A549 treated with CORT108297 at 1 μM for 4 hours (cell line): ENCODE results near the gene TRIM41. TPM values are rescaled to one million over a fixed set of nuclear protein-coding genes. Genes with fewer than 3 reads are reported as not detected.

Source experiments
- total RNA-seq: library from RNA; stranded (reverse); fragments of 200-300 nt; extraction: Qiagen RNA extraction; gene quantifications from 5 replicates; pipeline ENCODE4 v1.2.3, GENCODE V29; 2022

TRIM41 gene
- 19.2 to 30.7 TPM (median 29.3 TPM) in 5 replicates for total RNA-seq

GRCh38 chr5:181223058-181223728 lies at the start of gene TRIM41:
TSS of gene TRIM41 (plus strand) at chr5:181223281. CDS start at chr5:181224000, 719 bp downstream.

GRCh38 chr5:181204826-181205760 lies 18.0 kb upstream of the TRIM41 start, which contains the start of gene TRIM7:
TSS of gene TRIM7 (minus strand) at chr5:181205196. CDS start at chr5:181205110, 86 bp downstream.

GRCh38 chr5:181243564-181244343 lies 20.7 kb downstream of the TRIM41 start, which contains the start of gene RACK1:
TSS of gene RACK1 (minus strand) at chr5:181243906. CDS start at chr5:181243800, 106 bp downstream.

GRCh38 chr5:181260720-181261319 lies 37.7 kb downstream of the TRIM41 start, which contains the start of gene TRIM52:
TSS of gene TRIM52 (minus strand) at chr5:181261143. CDS start at chr5:181260813, 330 bp downstream.

Other genes with a start within 250 kb of the TRIM41 start
- gene BTNL3, start 234.4 kb upstream of the TRIM41 start, total RNA-seq, result not detected in 5 replicates
- gene BTNL9, start 183.0 kb upstream of the TRIM41 start, total RNA-seq, result 0.73 to 1.3 TPM (median 0.95 TPM) in 5 replicates
- not detected in 5 replicates for gene OR2V1, start 92.1 kb upstream of the TRIM41 start, total RNA-seq
- gene OR2V2, start 75.7 kb upstream of the TRIM41 start, total RNA-seq, result not detected in 5 replicates
- gene TRIM7, start 18.1 kb upstream of the TRIM41 start, total RNA-seq, result 30.9 to 45.8 TPM (median 43.5 TPM) in 5 replicates
- 3,244 to 3,679 TPM (median 3,385 TPM) in 5 replicates for gene RACK1, start 20.6 kb downstream of the TRIM41 start, total RNA-seq
- gene TRIM52, start 37.9 kb downstream of the TRIM41 start, total RNA-seq, result 5.4 to 6.9 TPM (median 6.5 TPM) in 5 replicates
- not detected in 5 replicates for gene OR4F3, start 144.0 kb downstream of the TRIM41 start, total RNA-seq